IgD-negative memory B cell (primary cell): Measurements from ENCODE around the gene PMEPA1. TPM values are rescaled to one million over a fixed set of nuclear protein-coding genes. Genes with fewer than 3 reads are reported as not detected.
A peak's percentile ranks its signal among the peaks of the same experiment; 100 is the strongest.

Experiments used
- H3K27ac Mint-ChIP-seq, 3 donors: one replicate each; pipeline ENCODE4 v1.8.0; 2020 to 2022; ENCODE audit warnings: mild to moderate bottlenecking in 3 of 3, mixed read lengths in 3 of 3, moderate library complexity in 1 of 3
- H3K27me3 Mint-ChIP-seq: one replicate; pipeline ENCODE4 v1.8.0; 2021; ENCODE audit warnings: mixed read lengths
- H3K36me3 Mint-ChIP-seq: one replicate; pipeline ENCODE4 v1.8.0; 2020; ENCODE audit warnings: mild to moderate bottlenecking, mixed read lengths
- H3K4me1 Mint-ChIP-seq, 3 donors: one replicate each; pipeline ENCODE4 v1.8.0; 2020 to 2022; ENCODE audit warnings: mixed read lengths in 3 of 3, mild to moderate bottlenecking in 1 of 3
- H3K4me3 Mint-ChIP-seq, 4 donors: one replicate each; pipeline ENCODE4 v1.8.0; 2020 to 2022; ENCODE audit warnings: mild to moderate bottlenecking in 4 of 4, mixed read lengths in 4 of 4, moderate library complexity in 3 of 4
- H3K9me3 Mint-ChIP-seq, 3 donors: one replicate each; pipeline ENCODE4 v1.8.0; 2020 to 2021; ENCODE audit warnings: mixed read lengths in 3 of 3, mild to moderate bottlenecking in 1 of 3
- polyA plus RNA-seq: library from polyadenylated mRNA; unstranded; fragments of 300-500 nt; fragmentation: Illumina TruSeq; gene quantifications from one replicate; pipeline ENCODE4 v1.2.3, GENCODE V29; 2021

Gene PMEPA1
- polyA plus RNA-seq, 1 donor from 2014 or later, result 7.0 TPM

GRCh38 chr20:57625181-57625958 lies 84.4 kb downstream of the PMEPA1 start:
- H3K4me1 Mint-ChIP-seq, result peaks cover 25 to 47% (median 28%) of the 10 kb centered on the region in 3 donors
- H3K4me3 Mint-ChIP-seq, result peak overlapping the region in 1 of 4 donors; percentile 18
- H3K9me3 Mint-ChIP-seq, result peaks cover 4 to 5% (median 4%) of the 10 kb centered on the region in 3 donors
- peaks cover 2% of the 10 kb centered on the region for H3K36me3 Mint-ChIP-seq
- peaks cover 3% of the 10 kb centered on the region for H3K27me3 Mint-ChIP-seq
- H3K27ac Mint-ChIP-seq, result no peak overlapping the region

- Mint-ChIP-seq H3K36me3 (peaks cover 2% of the 10 kb centered on the region), H3K4me1 (peaks cover 23 to 46% (median 31%) of the 10 kb centered on the region in 3 donors), H3K27me3 (no peaks in the 10 kb centered on the region), H3K4me3 (peak overlapping the region in 1 of 4 donors; percentile 17), H3K9me3 (peaks cover 0 to 5% (median 2%) of the 10 kb centered on the region in 3 donors), H3K27ac (peak overlapping the region in 1 of 3 donors; percentile 43)
Measured at GRCh38 chr20:57624124-57624523, 85.7 kb downstream of the PMEPA1 start.

- Mint-ChIP-seq H3K27ac (peak overlapping the region in 2 of 3 donors; percentile 54 to 63), H3K4me3 (peak overlapping the region in 3 of 4 donors; percentile 61 to 88 (median 85)), H3K36me3 (peaks cover 2% of the 10 kb centered on the region), H3K4me1 (peaks cover 35 to 52% (median 36%) of the 10 kb centered on the region in 3 donors), H3K9me3 (peaks cover 0 to 5% (median 2%) of the 10 kb centered on the region in 3 donors), H3K27me3 (no peaks in the 10 kb centered on the region)
Measured at GRCh38 chr20:57622579-57623381, 87.0 kb downstream of the PMEPA1 start.

- Mint-ChIP-seq H3K4me1 (peaks cover 34 to 50% (median 39%) of the 10 kb centered on the region in 3 donors), H3K9me3 (peaks cover 0 to 5% (median 2%) of the 10 kb centered on the region in 3 donors), H3K4me3 (peak overlapping the region in 3 of 4 donors; percentile 61 to 88 (median 85)), H3K36me3 (peaks cover 2% of the 10 kb centered on the region), H3K27ac (peak overlapping the region in 2 of 3 donors; percentile 54 to 63), H3K27me3 (no peaks in the 10 kb centered on the region)
Measured at GRCh38 chr20:57622201-57622570, 87.6 kb downstream of the PMEPA1 start.

GRCh38 chr20:57621421-57622200 lies 88.2 kb downstream of the PMEPA1 start:
- H3K27ac Mint-ChIP-seq, result peak overlapping the region; percentile 94 to 98 (median 96)
- no peaks in the 10 kb centered on the region for H3K27me3 Mint-ChIP-seq
- H3K4me1 Mint-ChIP-seq, result peaks cover 36 to 51% (median 39%) of the 10 kb centered on the region in 3 donors
- H3K36me3 Mint-ChIP-seq, result peaks cover 2% of the 10 kb centered on the region
- H3K9me3 Mint-ChIP-seq, result peaks cover 0 to 5% (median 2%) of the 10 kb centered on the region in 3 donors
- H3K4me3 Mint-ChIP-seq, result peak overlapping the region; percentile 86 to 97 (median 92)

- Mint-ChIP-seq H3K4me3 (peak overlapping the region; percentile 86 to 97 (median 92)), H3K27me3 (no peaks in the 10 kb centered on the region), H3K36me3 (no peaks in the 10 kb centered on the region), H3K4me1 (peaks cover 36 to 47% (median 39%) of the 10 kb centered on the region in 3 donors), H3K9me3 (peaks cover 0 to 5% (median 2%) of the 10 kb centered on the region in 3 donors), H3K27ac (peak overlapping the region; percentile 94 to 98 (median 96))
Measured at GRCh38 chr20:57620999-57621398, 88.8 kb downstream of the PMEPA1 start.

GRCh38 chr20:57620274-57620990 lies 89.4 kb downstream of the PMEPA1 start, which contains the start of gene ZBP1:
Gene ZBP1 (minus strand): TSS chr20:57620426. CDS start chr20:57620295, 131 bp downstream.
- no peaks in the 10 kb centered on the region for H3K27me3 Mint-ChIP-seq

GRCh38 chr20:57619051-57619831 lies 90.6 kb downstream of the PMEPA1 start:
- H3K4me1 Mint-ChIP-seq, result peaks cover 36 to 47% (median 39%) of the 10 kb centered on the region in 3 donors
- H3K36me3 Mint-ChIP-seq, result no peaks in the 10 kb centered on the region

More at GRCh38 chr20:57620274-57620990, 89.4 kb downstream of the PMEPA1 start, which contains the start of gene ZBP1:
- peak within 1 kb of the TSS; percentile 94 to 98 (median 96) for H3K27ac Mint-ChIP-seq
- H3K36me3 Mint-ChIP-seq, result no peaks in the 10 kb centered on the region
- H3K9me3 Mint-ChIP-seq, result peaks cover 0 to 5% (median 2%) of the 10 kb centered on the region in 3 donors
- peaks cover 36 to 47% (median 39%) of the 10 kb centered on the region in 3 donors for H3K4me1 Mint-ChIP-seq
- H3K4me3 Mint-ChIP-seq, result peak within 1 kb of the TSS; percentile 86 to 97 (median 92)

GRCh38 chr20:57618764-57619050 lies 91.1 kb downstream of the PMEPA1 start:
- H3K4me1 Mint-ChIP-seq, result peaks cover 36 to 47% (median 39%) of the 10 kb centered on the region in 3 donors
- H3K27ac Mint-ChIP-seq, result peak overlapping the region; percentile 94 to 98 (median 96)
- H3K4me3 Mint-ChIP-seq, result peak overlapping the region; percentile 86 to 97 (median 92)
- no peaks in the 10 kb centered on the region for H3K27me3 Mint-ChIP-seq
- H3K9me3 Mint-ChIP-seq, result no peaks in the 10 kb centered on the region
- no peaks in the 10 kb centered on the region for H3K36me3 Mint-ChIP-seq

More at GRCh38 chr20:57619051-57619831, 90.6 kb downstream of the PMEPA1 start:
- Mint-ChIP-seq H3K27ac (peak overlapping the region; percentile 94 to 98 (median 96)), H3K4me3 (peak overlapping the region; percentile 86 to 97 (median 92)), H3K9me3 (no peaks in the 10 kb centered on the region), H3K27me3 (no peaks in the 10 kb centered on the region)

GRCh38 chr20:57618091-57618763 lies 91.6 kb downstream of the PMEPA1 start:
- Mint-ChIP-seq H3K4me1 (peaks cover 36 to 47% (median 39%) of the 10 kb centered on the region in 3 donors), H3K36me3 (no peaks in the 10 kb centered on the region), H3K4me3 (peak overlapping the region; percentile 86 to 97 (median 92)), H3K27ac (peak overlapping the region; percentile 94 to 98 (median 96)), H3K9me3 (no peaks in the 10 kb centered on the region), H3K27me3 (no peaks in the 10 kb centered on the region)

- Mint-ChIP-seq H3K4me1 (peaks cover 32 to 42% (median 34%) of the 10 kb centered on the region in 3 donors), H3K4me3 (peak overlapping the region in 3 of 4 donors; percentile 46 to 97 (median 93))
Measured at GRCh38 chr20:57617079-57617795, 92.6 kb downstream of the PMEPA1 start.

More at GRCh38 chr20:57617079-57617795, 92.6 kb downstream of the PMEPA1 start:
- H3K27me3 Mint-ChIP-seq, result no peaks in the 10 kb centered on the region
- peak overlapping the region; percentile 50 to 96 (median 94) for H3K27ac Mint-ChIP-seq
- H3K36me3 Mint-ChIP-seq, result no peaks in the 10 kb centered on the region
- no peaks in the 10 kb centered on the region for H3K9me3 Mint-ChIP-seq
